Transverse colon (tissue), 4 donors: Measurements from ENCODE around the gene DCST1. TPM values are rescaled to one million over a fixed set of nuclear protein-coding genes. Genes with fewer than 3 reads are reported as not detected.
"Not testable (repeated sequence)": the region's sequence is repeated elsewhere in the genome, so short reads cannot be mapped to it uniquely, and the experiment has no call there.

ENCODE experiments used
- DNase-seq: peaks from one replicate; pipeline ENCODE4 v3.0.0-alpha.2; 2019
- H3K27ac ChIP-seq, 4 donors: fragments of 200-600 bp; sonication (generic); 2 replicates each; pipeline ENCODE4 v1.5.1; 2016 to 2018; ENCODE audit warnings: inconsistent platforms in 4 of 4
- H3K27me3 ChIP-seq: fragments of 200-600 bp; sonication (generic); 2 replicates; pipeline ENCODE4 v1.5.1; 2017; ENCODE audit warnings: inconsistent platforms
- H3K36me3 ChIP-seq, 4 donors: fragments of 200-600 bp; sonication (generic); 2 replicates each; pipeline ENCODE4 v1.5.1; 2017 to 2019; ENCODE audit warnings: inconsistent platforms in 4 of 4
- H3K4me1 ChIP-seq, 4 donors: fragments of 200-600 bp; sonication (generic); 2 replicates each; pipeline ENCODE4 v1.5.1; 2017 to 2020; ENCODE audit warnings: inconsistent platforms in 4 of 4
- H3K4me3 ChIP-seq, 4 donors: fragments of 200-600 bp; sonication (generic); 1 replicate in 1 of 4; 2 replicates in 3 of 4; pipeline versions ENCODE4 v1.5.1 to v1.6.1; 2017 to 2019; ENCODE audit warnings: inconsistent platforms in 4 of 4
- H3K9me3 ChIP-seq, 2 donors: fragments of 200-600 bp; sonication (generic); 2 replicates each; pipeline ENCODE4 v1.5.1; 2017 to 2019; ENCODE audit warnings: inconsistent platforms in 2 of 2
- EP300 ChIP-seq: sonication (generic); formaldehyde crosslinking; IDR thresholded peaks from one replicate; pipeline ENCODE4 v1.6.1; 2017; ENCODE audit warnings: antibody characterized with exemption, low read depth
- POLR2A ChIP-seq: fragments of 450-650 bp; IDR thresholded peaks from one replicate; pipeline ENCODE4 v1.6.1; 2016; ENCODE audit warnings: antibody characterized with exemption, mild to moderate bottlenecking, moderate library complexity
- POLR2AphosphoS5 ChIP-seq, 3 donors: sonication (generic); formaldehyde crosslinking; IDR thresholded peaks; one replicate each; pipeline ENCODE4 v1.6.1; 2016; ENCODE audit warnings: antibody characterized with exemption in 3 of 3
- WGBS, 2 donors: methylation state at CpG; one replicate each; pipeline ENCODE4 v1.1.5; 2018; ENCODE audit warnings: low coverage in 1 of 2; 5-methylcytosine and 5-hydroxymethylcytosine counted together
- in situ Hi-C, 4 donors: fragments of 200-750 bp; cut with MboI; loops; one replicate each; pipeline versions ENCODE4 v1.15.0 to v1.15.1; 2017; ENCODE audit warnings: low sequenced_read_pairs in 3 of 4, low pct_ligation_motif_present in 1 of 4, low pct_unique_long_range_greater_than_20kb in 1 of 4
- intact Hi-C: fragments of 100-400 bp; cut with DNase I; formaldehyde crosslinking; loops from one replicate; pipeline ENCODE4 v1.15.1; 2023; ENCODE audit warnings: low total_unique reads
- total RNA-seq, 4 donors: library from RNA; depleted of rRNA; stranded (reverse); fragments of >200 nt; gene quantifications; one replicate each; pipeline ENCODE4 v1.1.0, GENCODE V29; 2016
- TF ChIP-seq, protein P1 (sequence below), 5 experiments: fragments of 200-600 bp in 3 of 5; fragments of 450-650 bp in 2 of 5; sonication (generic) in 3 of 5; IDR thresholded peaks; 1 replicate in 2 of 5; 2 replicates in 3 of 5; pipeline ENCODE4 v1.5.1; 2016 to 2017; ENCODE audit warnings: antibody characterized with exemption in 5 of 5, inconsistent platforms in 3 of 5, mild to moderate bottlenecking in 2 of 5, moderate library complexity in 1 of 5

The DCST1 gene
- total RNA-seq, 4 donors from 2014 or later = 0.32 to 0.41 TPM; not detected in 2

DNA sequence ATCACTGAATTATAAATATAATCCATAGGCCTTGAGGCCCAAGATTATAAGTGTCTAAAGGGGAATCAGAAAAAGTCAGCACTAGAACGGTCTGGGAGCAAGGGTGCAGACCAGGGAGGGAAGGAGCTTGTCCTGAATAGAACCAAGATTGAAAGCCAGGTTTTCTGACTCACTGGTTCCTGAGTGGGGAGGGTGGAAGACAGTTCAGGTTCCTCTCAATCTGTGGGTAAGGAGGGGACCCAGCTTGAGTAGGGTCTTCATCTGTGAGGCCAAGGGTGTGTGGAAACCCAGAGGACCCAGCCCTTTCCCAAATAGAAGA, 39.4 kb upstream of the DCST1 start:
- no peak overlapping the region for H3K4me3 ChIP-seq
- 40 to 65% methylated on average over 1 of the region's 1 CpG for WGBS, 2 donors
- no peaks in the 10 kb centered on the region for H3K36me3 ChIP-seq
- in situ Hi-C loops (no loop called here), intact Hi-C loops (no loop called here)
- DNase-seq = no peak
- no peaks in the 10 kb centered on the region for H3K27me3 ChIP-seq
- no peak for TF ChIP-seq POLR2AphosphoS5 (IDR thresholded peaks at IDR 0.05)
- TF ChIP-seq, protein P1, sequence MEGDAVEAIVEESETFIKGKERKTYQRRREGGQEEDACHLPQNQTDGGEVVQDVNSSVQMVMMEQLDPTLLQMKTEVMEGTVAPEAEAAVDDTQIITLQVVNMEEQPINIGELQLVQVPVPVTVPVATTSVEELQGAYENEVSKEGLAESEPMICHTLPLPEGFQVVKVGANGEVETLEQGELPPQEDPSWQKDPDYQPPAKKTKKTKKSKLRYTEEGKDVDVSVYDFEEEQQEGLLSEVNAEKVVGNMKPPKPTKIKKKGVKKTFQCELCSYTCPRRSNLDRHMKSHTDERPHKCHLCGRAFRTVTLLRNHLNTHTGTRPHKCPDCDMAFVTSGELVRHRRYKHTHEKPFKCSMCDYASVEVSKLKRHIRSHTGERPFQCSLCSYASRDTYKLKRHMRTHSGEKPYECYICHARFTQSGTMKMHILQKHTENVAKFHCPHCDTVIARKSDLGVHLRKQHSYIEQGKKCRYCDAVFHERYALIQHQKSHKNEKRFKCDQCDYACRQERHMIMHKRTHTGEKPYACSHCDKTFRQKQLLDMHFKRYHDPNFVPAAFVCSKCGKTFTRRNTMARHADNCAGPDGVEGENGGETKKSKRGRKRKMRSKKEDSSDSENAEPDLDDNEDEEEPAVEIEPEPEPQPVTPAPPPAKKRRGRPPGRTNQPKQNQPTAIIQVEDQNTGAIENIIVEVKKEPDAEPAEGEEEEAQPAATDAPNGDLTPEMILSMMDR (IDR thresholded peaks at IDR 0.05) = no peak
- TF ChIP-seq EP300 = no peak
- no peaks in the 10 kb centered on the region for H3K9me3 ChIP-seq
- H3K4me1 ChIP-seq = peaks cover 5 to 16% (median 9%) of the 10 kb centered on the region in 4 donors
- no peak overlapping the region for H3K27ac ChIP-seq

DNA sequence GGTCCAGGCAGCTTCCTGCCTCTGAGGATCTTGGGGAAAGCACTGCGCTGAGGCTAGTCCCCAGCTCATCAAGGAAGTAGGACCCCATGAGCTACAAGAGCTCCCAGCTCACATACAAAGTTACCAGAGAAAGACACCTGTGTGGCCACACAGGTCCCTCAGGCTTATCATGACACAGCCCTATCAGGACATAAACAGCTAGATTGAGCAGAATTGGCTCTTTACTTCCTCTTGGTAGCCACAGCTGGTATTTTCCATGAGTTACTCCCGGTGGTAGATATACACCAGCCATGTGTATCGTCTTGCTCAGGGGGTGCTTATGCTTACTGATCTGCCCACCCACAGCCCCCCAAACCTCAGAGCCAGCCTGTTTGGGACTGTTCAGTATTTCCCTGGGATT, 39.0 kb upstream of the DCST1 start:
- intact Hi-C loops = no loop called here
- WGBS, 2 donors = 56% methylated on average over 3 of the region's 3 CpGs; no CpG with 5 or more reads in 1 of the 2 donors

DNA sequence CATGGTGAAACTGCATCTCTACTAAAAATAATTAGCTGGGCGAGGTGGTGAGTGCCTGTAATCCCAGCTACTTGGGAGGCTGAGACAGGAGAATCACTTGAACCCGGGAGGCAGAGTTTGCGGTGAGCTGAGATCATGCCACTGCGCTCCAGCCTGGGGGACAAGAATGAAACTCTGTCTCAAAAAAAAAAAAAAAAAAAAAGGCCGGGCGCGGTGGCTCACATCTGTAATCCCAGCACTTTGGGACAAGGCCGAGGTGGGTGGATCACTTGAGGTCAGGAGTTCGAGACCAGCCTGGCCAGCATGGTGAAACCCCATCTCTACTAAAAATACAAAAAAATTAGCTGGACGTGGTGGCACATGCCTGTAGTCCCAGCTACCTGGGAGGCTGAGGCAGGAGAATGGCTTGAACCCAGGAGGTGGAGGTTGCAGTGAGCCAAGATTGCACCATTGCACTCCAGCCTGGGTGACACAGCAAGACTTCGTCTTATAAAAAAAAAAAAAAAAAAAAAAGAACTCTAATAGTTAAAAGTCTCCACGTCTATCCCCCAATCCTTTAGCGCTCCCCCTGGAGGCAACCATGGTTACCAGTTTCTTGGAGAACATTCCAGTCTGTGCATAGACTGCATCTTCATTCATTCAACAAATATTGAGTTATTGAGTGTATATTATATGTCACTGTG, 38.2 kb upstream of the DCST1 start:
- in situ Hi-C loops, H3K27me3 ChIP-seq, H3K36me3 ChIP-seq, H3K9me3 ChIP-seq, H3K4me3 ChIP-seq, intact Hi-C loops: not testable (repeated sequence)
- TF ChIP-seq, protein P1 (IDR thresholded peaks at IDR 0.05) = peak; percentile 10 to 48 (median 39)
- WGBS, 2 donors = 0 to 58% methylated on average over 3 to 13 of the region's 13 CpGs
- Histone ChIP-seq H3K27ac (peak overlapping the region in 1 of 4 donors; percentile 3), H3K4me1 (peaks cover 13 to 23% (median 19%) of the 10 kb centered on the region in 4 donors)
- DNase-seq = peak; percentile 73

More for the DNA sequence above, 39.0 kb upstream of the DCST1 start:
- TF ChIP-seq POLR2AphosphoS5 (IDR thresholded peaks at IDR 0.05) (no peak), POLR2A (no peak), EP300 (no peak)
- TF ChIP-seq, protein P1 (IDR thresholded peaks at IDR 0.05) = no peak
- in situ Hi-C loops = no loop called here
- H3K4me1 ChIP-seq = peaks cover 6 to 16% (median 12%) of the 10 kb centered on the region in 4 donors
- H3K9me3 ChIP-seq = no peaks in the 10 kb centered on the region
- H3K27ac ChIP-seq = no peak overlapping the region
- H3K27me3 ChIP-seq = no peaks in the 10 kb centered on the region
- H3K4me3 ChIP-seq = no peak overlapping the region
- no peaks in the 10 kb centered on the region for H3K36me3 ChIP-seq
- no peak for DNase-seq

DNA sequence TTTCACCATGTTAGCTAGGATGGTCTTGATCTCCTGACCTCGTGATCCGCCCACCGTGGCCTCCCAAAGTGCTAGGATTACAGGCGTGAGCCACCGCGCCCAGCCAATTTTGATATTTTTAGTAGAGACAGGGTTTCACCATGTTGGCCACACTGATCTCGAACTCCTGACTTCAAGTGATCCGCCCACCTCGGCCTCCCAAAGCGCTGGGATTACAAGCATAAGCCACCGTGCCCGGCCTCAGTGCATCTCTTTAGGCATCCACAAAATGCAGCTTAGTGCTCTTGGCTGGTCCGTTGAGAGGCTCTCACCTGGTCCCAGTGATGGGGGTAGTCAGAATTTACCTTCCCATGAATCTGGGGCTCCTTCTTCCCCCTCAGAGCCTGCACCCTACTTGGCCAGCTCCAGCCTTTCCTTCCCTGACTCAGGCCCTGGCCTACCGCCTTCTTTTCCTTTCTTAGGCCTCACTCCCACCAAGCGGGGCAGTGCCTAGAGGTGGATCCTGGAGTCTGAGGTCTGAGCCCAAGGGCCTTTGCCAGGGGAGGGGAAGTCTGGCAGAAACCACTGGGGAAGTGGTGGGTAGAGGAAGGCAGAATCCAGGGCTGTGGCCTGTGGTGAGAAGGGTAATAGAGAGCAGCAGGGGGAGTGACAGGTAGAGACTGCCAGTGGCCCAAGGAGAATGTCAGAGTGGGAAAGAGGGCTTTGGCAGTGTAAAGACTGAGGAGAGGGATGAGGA, 36.5 kb upstream of the DCST1 start:
- no peaks in the 10 kb centered on the region for H3K36me3 ChIP-seq
- H3K27me3 ChIP-seq = no peaks in the 10 kb centered on the region
- WGBS, 2 donors = 79% methylated on average over 15 of the region's 15 CpGs; no CpG with 5 or more reads in 1 of the 2 donors
- in situ Hi-C loops (no loop called here), intact Hi-C loops (no loop called here)
- no peaks in the 10 kb centered on the region for H3K9me3 ChIP-seq
- no peak overlapping the region for H3K27ac ChIP-seq
- no peak overlapping the region for H3K4me3 ChIP-seq
- no peak for TF ChIP-seq POLR2A
- TF ChIP-seq POLR2AphosphoS5 (IDR thresholded peaks at IDR 0.05) = no peak
- TF ChIP-seq, protein P1 (IDR thresholded peaks at IDR 0.05) = no peak
- TF ChIP-seq EP300 = no peak
- DNase-seq = no peak
- H3K4me1 ChIP-seq = peaks cover 13 to 23% (median 19%) of the 10 kb centered on the region in 4 donors
